BLaER1 (cell line): Measurements from ENCODE around the gene MOV10.

Experiments used
- H3K27ac ChIP-seq: shearing (Covaris generic); formaldehyde crosslinking; 2 replicates; pipeline ENCODE4 v1.8.1; 2022
- H3K27me3 ChIP-seq: shearing (Covaris generic); formaldehyde crosslinking; 2 replicates; pipeline ENCODE4 v1.8.1; 2022
- H3K36me3 ChIP-seq: shearing (Covaris generic); formaldehyde crosslinking; 2 replicates; pipeline ENCODE4 v1.8.1; 2022
- H3K4me1 ChIP-seq: shearing (Covaris generic); formaldehyde crosslinking; 2 replicates; pipeline ENCODE4 v1.8.1; 2022
- H3K4me2 ChIP-seq: shearing (Covaris generic); formaldehyde crosslinking; 2 replicates; pipeline ENCODE4 v1.8.1; 2022
- H3K4me3 ChIP-seq: shearing (Covaris generic); formaldehyde crosslinking; 2 replicates; pipeline ENCODE4 v1.8.1; 2022
- H3K9ac ChIP-seq: shearing (Covaris generic); formaldehyde crosslinking; 2 replicates; pipeline ENCODE4 v1.8.1; 2022
- H3K9me3 ChIP-seq: shearing (Covaris generic); formaldehyde crosslinking; 2 replicates; pipeline ENCODE4 v1.8.1; 2022
- H4K20me1 ChIP-seq: shearing (Covaris generic); formaldehyde crosslinking; 2 replicates; pipeline ENCODE4 v1.8.1; 2022
- Cebpa-rat ChIP-seq: shearing (Covaris generic); IDR thresholded peaks from 2 replicates; pipeline ENCODE4 v1.8.1; 2022

MOV10 gene, protein sequence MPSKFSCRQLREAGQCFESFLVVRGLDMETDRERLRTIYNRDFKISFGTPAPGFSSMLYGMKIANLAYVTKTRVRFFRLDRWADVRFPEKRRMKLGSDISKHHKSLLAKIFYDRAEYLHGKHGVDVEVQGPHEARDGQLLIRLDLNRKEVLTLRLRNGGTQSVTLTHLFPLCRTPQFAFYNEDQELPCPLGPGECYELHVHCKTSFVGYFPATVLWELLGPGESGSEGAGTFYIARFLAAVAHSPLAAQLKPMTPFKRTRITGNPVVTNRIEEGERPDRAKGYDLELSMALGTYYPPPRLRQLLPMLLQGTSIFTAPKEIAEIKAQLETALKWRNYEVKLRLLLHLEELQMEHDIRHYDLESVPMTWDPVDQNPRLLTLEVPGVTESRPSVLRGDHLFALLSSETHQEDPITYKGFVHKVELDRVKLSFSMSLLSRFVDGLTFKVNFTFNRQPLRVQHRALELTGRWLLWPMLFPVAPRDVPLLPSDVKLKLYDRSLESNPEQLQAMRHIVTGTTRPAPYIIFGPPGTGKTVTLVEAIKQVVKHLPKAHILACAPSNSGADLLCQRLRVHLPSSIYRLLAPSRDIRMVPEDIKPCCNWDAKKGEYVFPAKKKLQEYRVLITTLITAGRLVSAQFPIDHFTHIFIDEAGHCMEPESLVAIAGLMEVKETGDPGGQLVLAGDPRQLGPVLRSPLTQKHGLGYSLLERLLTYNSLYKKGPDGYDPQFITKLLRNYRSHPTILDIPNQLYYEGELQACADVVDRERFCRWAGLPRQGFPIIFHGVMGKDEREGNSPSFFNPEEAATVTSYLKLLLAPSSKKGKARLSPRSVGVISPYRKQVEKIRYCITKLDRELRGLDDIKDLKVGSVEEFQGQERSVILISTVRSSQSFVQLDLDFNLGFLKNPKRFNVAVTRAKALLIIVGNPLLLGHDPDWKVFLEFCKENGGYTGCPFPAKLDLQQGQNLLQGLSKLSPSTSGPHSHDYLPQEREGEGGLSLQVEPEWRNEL

GRCh38 chr1:112674440-112674985, at the start of gene MOV10:
Gene MOV10, plus strand, starts transcription at chr1:112674659. Its CDS starts 254 bp downstream, at chr1:112674913.
- no peaks in the 10 kb centered on the region for H3K9me3 ChIP-seq
- H4K20me1 ChIP-seq, result peaks cover 24% of the 10 kb centered on the region
- H3K27ac ChIP-seq, result peak within 1 kb of the TSS; percentile 95
- H3K4me3 ChIP-seq, result peak within 1 kb of the TSS; percentile 94
- peak within 1 kb of the TSS; percentile 97 for H3K9ac ChIP-seq
- peaks cover 39% of the 10 kb centered on the region for H3K36me3 ChIP-seq
- H3K4me2 ChIP-seq, result peak within 1 kb of the TSS; percentile 94
- peaks cover 32% of the 10 kb centered on the region for H3K4me1 ChIP-seq
- H3K27me3 ChIP-seq, result no peaks in the 10 kb centered on the region
- no peak for TF ChIP-seq Cebpa-rat

DNA sequence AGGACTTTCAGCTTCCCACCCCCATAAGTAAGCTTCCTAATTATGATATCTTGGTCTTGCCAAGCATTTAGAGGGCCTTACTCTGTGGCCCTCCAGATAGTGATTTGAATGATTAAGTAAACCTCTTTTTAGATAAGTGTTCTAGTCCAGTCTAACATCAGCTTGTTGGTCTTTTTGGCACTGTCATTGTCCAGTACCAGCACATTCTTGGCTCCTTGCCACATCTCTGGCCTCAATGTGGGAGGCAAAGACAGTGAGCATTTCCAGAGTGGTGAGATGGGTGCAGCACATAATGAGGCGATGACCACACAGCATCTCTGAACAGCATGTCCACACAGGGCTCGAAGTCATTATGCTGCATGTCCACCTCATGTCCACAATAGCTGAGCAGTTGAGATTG, 48.8 kb upstream of the MOV10 start:
- Histone ChIP-seq H3K9ac (no peak overlapping the region), H3K4me3 (no peak overlapping the region), H3K4me1 (peaks cover 24% of the 10 kb centered on the region), H3K9me3 (no peaks in the 10 kb centered on the region), H3K36me3 (peaks cover 72% of the 10 kb centered on the region), H4K20me1 (peaks cover 100% of the 10 kb centered on the region), H3K4me2 (no peak overlapping the region), H3K27ac (no peak overlapping the region), H3K27me3 (no peaks in the 10 kb centered on the region)
- no peak for TF ChIP-seq Cebpa-rat

DNA sequence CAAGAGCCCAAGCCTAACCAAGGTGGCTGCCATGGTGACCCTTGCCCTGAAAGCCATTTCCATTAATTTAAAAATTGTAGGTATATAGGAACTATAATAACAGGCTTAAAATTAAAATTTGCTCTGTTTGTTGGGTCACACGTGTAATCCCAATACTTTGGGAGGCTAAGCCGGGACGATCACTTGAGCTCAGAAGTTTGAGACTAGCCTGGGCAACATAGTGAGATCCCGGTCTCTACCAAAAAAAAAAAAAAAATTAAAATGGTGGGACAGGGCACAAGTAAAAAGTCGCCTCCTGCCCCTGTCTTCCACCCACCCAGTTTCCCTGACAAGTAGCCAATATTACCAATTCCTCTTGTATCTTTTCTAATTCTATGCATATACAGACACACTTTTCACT, 48.3 kb upstream of the MOV10 start:
- H3K9ac ChIP-seq, result no peak overlapping the region
- peaks cover 77% of the 10 kb centered on the region for H3K36me3 ChIP-seq
- H3K4me1 ChIP-seq, result peaks cover 19% of the 10 kb centered on the region

GRCh38 chr1:112626887-112627286, 47.6 kb upstream of the MOV10 start:
- Histone ChIP-seq H3K4me1 (peaks cover 12% of the 10 kb centered on the region), H3K36me3 (peaks cover 84% of the 10 kb centered on the region), H3K27ac (no peak overlapping the region), H3K27me3 (no peaks in the 10 kb centered on the region), H3K4me3 (no peak overlapping the region), H4K20me1 (peaks cover 100% of the 10 kb centered on the region), H3K9ac (no peak overlapping the region), H3K9me3 (peaks cover 4% of the 10 kb centered on the region; the same call in 1 of the 2 replicates), H3K4me2 (no peak overlapping the region)
- TF ChIP-seq Cebpa-rat, result no peak

More for the DNA sequence above, 48.3 kb upstream of the MOV10 start:
- no peak for TF ChIP-seq Cebpa-rat
- Histone ChIP-seq H3K27me3 (no peaks in the 10 kb centered on the region), H3K27ac (no peak overlapping the region), H3K9me3 (0 out of 2 replicates have a peak, but pooled peaks cover under 1% of the 10 kb centered on the region), H3K4me3 (no peak overlapping the region), H4K20me1 (peaks cover 100% of the 10 kb centered on the region), H3K4me2 (no peak overlapping the region)

DNA sequence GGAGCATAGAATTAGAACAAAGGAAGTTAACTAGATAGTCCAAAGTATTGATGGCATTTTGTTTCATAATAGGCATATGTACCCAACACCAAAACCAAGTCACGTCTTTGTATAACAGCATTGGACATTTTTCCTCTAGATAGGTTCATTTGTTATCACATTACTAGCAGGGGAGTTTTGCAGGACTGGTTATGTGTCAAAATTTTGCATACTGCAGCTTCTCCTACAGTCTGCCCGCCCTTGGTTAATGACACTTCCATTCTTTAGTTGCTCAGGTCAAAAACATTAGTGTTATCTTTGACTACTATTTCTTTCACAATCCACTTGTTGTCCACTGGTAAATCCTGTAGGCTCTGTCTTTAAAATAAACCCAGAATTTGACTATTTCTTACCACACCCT, 45.9 kb upstream of the MOV10 start:
- H3K27ac ChIP-seq, result no peak overlapping the region
- TF ChIP-seq Cebpa-rat, result no peak
- H3K9ac ChIP-seq, result no peak overlapping the region
- H3K9me3 ChIP-seq, result peaks cover 16% of the 10 kb centered on the region; the same call in 1 of the 2 replicates
- H3K4me2 ChIP-seq, result no peak overlapping the region
- no peak overlapping the region for H3K4me3 ChIP-seq
- H3K4me1 ChIP-seq, result no peaks in the 10 kb centered on the region
- no peaks in the 10 kb centered on the region for H3K27me3 ChIP-seq
- H4K20me1 ChIP-seq, result peaks cover 100% of the 10 kb centered on the region
- H3K36me3 ChIP-seq, result peaks cover 88% of the 10 kb centered on the region

DNA sequence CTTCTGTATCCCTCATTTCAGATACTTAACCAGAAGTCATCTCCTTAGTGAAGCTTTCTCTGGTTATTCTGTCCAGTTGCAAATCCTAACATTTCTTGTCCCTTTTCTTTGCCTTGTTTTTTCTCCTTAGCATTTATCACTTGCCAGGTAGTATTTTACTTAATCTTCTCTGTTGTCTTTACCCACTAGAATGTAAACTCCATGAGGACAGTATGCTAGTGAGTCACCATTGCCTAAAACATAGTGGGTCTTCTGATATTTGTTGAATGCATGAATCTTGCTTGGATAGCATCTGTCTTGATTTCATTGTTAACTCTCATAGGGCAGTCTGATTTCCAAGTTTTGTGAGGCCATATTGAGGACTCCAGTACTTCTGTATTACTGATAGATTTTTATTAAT, 45.2 kb upstream of the MOV10 start:
- Histone ChIP-seq H3K27me3 (no peaks in the 10 kb centered on the region), H3K4me2 (no peak overlapping the region), H3K36me3 (peaks cover 88% of the 10 kb centered on the region), H3K27ac (no peak overlapping the region), H3K9me3 (peaks cover 16% of the 10 kb centered on the region; the same call in 1 of the 2 replicates), H3K4me1 (no peaks in the 10 kb centered on the region), H3K4me3 (no peak overlapping the region), H4K20me1 (peaks cover 100% of the 10 kb centered on the region), H3K9ac (no peak overlapping the region)
- no peak for TF ChIP-seq Cebpa-rat

DNA sequence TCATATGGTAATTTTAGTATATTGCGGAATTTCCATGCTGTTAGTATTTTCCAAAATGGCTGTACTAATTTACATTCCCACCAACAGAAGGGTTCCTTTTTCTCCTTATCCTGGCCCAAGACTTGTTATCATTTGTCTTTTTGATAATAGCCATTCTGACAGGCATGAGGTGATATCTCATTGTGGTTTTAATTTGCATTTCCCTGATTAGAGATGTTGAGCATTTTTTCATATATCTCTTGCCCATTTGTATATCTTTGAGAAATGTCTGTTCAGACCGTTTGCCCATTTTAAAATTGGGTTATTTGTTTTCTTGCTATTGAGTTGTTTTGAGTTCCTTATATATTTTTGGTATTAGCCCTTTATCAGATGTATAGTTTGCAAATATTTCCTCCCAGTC, 40.8 kb upstream of the MOV10 start:
- Histone ChIP-seq H3K4me2 (no peak overlapping the region), H3K9ac (no peak overlapping the region), H3K4me3 (no peak overlapping the region), H4K20me1 (peaks cover 100% of the 10 kb centered on the region), H3K27me3 (no peaks in the 10 kb centered on the region), H3K36me3 (peaks cover 76% of the 10 kb centered on the region), H3K4me1 (0 out of 2 replicates have a peak, but pooled peaks cover 9% of the 10 kb centered on the region), H3K27ac (no peak overlapping the region), H3K9me3 (peaks cover 30% of the 10 kb centered on the region)
- no peak for TF ChIP-seq Cebpa-rat

DNA sequence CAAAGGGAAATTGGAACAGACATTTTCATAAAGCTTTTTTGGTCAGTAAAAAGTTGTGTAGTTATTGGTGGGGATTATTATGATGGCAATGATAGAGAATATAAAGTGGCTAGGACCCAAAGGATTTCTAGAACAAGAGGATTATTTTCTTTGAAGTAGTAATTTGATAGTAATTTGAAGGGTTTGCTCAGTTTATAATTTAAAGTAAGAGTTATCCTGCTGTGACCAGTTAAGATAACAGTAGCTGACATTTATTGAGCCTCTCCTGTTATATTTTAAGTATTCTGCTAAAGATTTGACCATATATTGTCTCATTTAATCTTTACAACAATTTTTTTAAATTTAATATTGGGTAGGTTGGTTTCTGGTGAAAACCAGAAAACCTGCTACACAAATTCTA, 40.1 kb upstream of the MOV10 start:
- Histone ChIP-seq H3K9me3 (peaks cover 35% of the 10 kb centered on the region), H3K4me1 (0 out of 2 replicates have a peak, but pooled peaks cover 9% of the 10 kb centered on the region), H3K27me3 (no peaks in the 10 kb centered on the region), H3K36me3 (peaks cover 73% of the 10 kb centered on the region), H3K9ac (no peak overlapping the region), H4K20me1 (peaks cover 99% of the 10 kb centered on the region), H3K4me3 (no peak overlapping the region), H3K27ac (no peak overlapping the region), H3K4me2 (no peak overlapping the region)
- no peak for TF ChIP-seq Cebpa-rat

GRCh38 chr1:112636056-112636455, 38.4 kb upstream of the MOV10 start:
- H3K27me3 ChIP-seq, result no peaks in the 10 kb centered on the region
- H3K36me3 ChIP-seq, result peaks cover 58% of the 10 kb centered on the region
- H4K20me1 ChIP-seq, result peaks cover 93% of the 10 kb centered on the region
- H3K27ac ChIP-seq, result no peak overlapping the region
- no peak overlapping the region for H3K4me3 ChIP-seq
- H3K9me3 ChIP-seq, result peaks cover 36% of the 10 kb centered on the region
- no peak overlapping the region for H3K9ac ChIP-seq
- no peak overlapping the region for H3K4me2 ChIP-seq
- no peak for TF ChIP-seq Cebpa-rat
- 0 out of 2 replicates have a peak, but pooled peaks cover 9% of the 10 kb centered on the region for H3K4me1 ChIP-seq
